Aorta (tissue), 5 donors: ENCODE results near the gene SENP5. TPM values are rescaled to one million over a fixed set of nuclear protein-coding genes. Genes with fewer than 3 reads are reported as not detected.

Experiments used
- ATAC-seq: fragments of 200-7000 bp; cut with Tn5 transposase; one replicate; pipeline ENCODE4 v1.9.1; 2022; ENCODE audit warnings: moderate library complexity; ENCODE audit not compliant: low FRiP score
- DNase-seq, 2 donors: peaks; one replicate each; pipeline ENCODE4 v3.0.0-alpha.2; 2020
- H3K27ac ChIP-seq, 2 donors: one replicate each; pipeline ENCODE4 v1.5.1; 2013; ENCODE audit warnings: low read length in 2 of 2, mild to moderate bottlenecking in 2 of 2, moderate library complexity in 2 of 2, control low read depth in 1 of 2, inconsistent platforms in 1 of 2, low read depth in 1 of 2
- H3K27me3 ChIP-seq, 2 donors: one replicate each; pipeline ENCODE4 v1.6.1; 2013; ENCODE audit warnings: control low read depth in 1 of 2, low read length in 1 of 2, mild to moderate bottlenecking in 1 of 2, moderate library complexity in 1 of 2; ENCODE audit not compliant: insufficient read depth in 2 of 2, control insufficient read depth in 1 of 2
- H3K36me3 ChIP-seq, 2 donors: one replicate each; pipeline ENCODE4 v1.6.1; 2013; ENCODE audit warnings: control low read depth in 1 of 2, low read length in 1 of 2, mild to moderate bottlenecking in 1 of 2; ENCODE audit not compliant: insufficient read depth in 2 of 2, control insufficient read depth in 1 of 2
- H3K4me1 ChIP-seq, 2 donors: one replicate each; pipeline ENCODE4 v1.6.1; 2013; ENCODE audit warnings: low read length in 2 of 2, control low read depth in 1 of 2, mild to moderate bottlenecking in 1 of 2, moderate library complexity in 1 of 2; ENCODE audit not compliant: insufficient read depth in 2 of 2, control insufficient read depth in 1 of 2
- H3K4me3 ChIP-seq, 2 donors: one replicate each; pipeline ENCODE4 v1.5.1; 2013; ENCODE audit warnings: low read length in 2 of 2, control low read depth in 1 of 2, mild to moderate bottlenecking in 1 of 2
- H3K9me3 ChIP-seq: one replicate; pipeline ENCODE4 v1.6.1; 2013; ENCODE audit warnings: mild to moderate bottlenecking, low read length; ENCODE audit not compliant: control insufficient read depth
- WGBS, 2 donors: extraction: QIAGEN DNeasy Blood & Tissue Kit; methylation state at CpG; one replicate each; pipeline ENCODE4 v1.1.7; 2013; 5-methylcytosine and 5-hydroxymethylcytosine counted together
- intact Hi-C, 2 donors: fragments of 100-400 bp; cut with DNase I; formaldehyde crosslinking; loops; one replicate each; pipeline versions ENCODE4 v1.14.2 to v1.15.0; 2022
- polyA plus RNA-seq, 2 donors: library from polyadenylated mRNA; stranded (reverse); fragments of 200-250 nt; gene quantifications; one replicate each; pipeline ENCODE4 v1.2.3, GENCODE V29; 2013
- total RNA-seq, 2 donors: library from RNA; stranded (reverse); fragmentation: NEBNext Ultra II Directional; extraction: Animal tissue kit (Norgen Biotek cat#: 25700); gene quantifications; one replicate each; pipeline ENCODE4 v1.2.1, GENCODE V29; 2021
- donor health status: healthy with polysubstance abuse.
- donor health status: Bipolar disorder and iron deficiency.
- donor health status: DM: no; HTN: no; CAD: no.
- donor health status: DM: no; HTN: no; CAD: no.
- donor health status: DM: yes; HTN: yes; CAD: no.

The SENP5 gene
- total and polyA plus RNA-seq, 4 donors: 4.9 to 42.8 (median 26.5) TPM

GRCh38 chr3:196967412-196968232 is 99.9 kb downstream of the SENP5 start:
- no peak for ATAC-seq
- Histone ChIP-seq H3K9me3 (no peaks in the 10 kb centered on the region), H3K27ac (no peak overlapping the region), H3K4me1 (no peaks in the 10 kb centered on the region), H3K27me3 (no peaks in the 10 kb centered on the region), H3K4me3 (peak overlapping the region in 1 of 2 donors; percentile 92), H3K36me3 (no peaks in the 10 kb centered on the region)
- DNase-seq: no peak
- WGBS, 2 donors: 76 to 77% methylated on average over 35 of the region's 35 CpGs
- intact Hi-C loops: loop anchor here in 1 of 2 donors (2.0 kb wide), 1 partner anchor 129 kb away; no protein-coding TSS in a partner anchor

DNA sequence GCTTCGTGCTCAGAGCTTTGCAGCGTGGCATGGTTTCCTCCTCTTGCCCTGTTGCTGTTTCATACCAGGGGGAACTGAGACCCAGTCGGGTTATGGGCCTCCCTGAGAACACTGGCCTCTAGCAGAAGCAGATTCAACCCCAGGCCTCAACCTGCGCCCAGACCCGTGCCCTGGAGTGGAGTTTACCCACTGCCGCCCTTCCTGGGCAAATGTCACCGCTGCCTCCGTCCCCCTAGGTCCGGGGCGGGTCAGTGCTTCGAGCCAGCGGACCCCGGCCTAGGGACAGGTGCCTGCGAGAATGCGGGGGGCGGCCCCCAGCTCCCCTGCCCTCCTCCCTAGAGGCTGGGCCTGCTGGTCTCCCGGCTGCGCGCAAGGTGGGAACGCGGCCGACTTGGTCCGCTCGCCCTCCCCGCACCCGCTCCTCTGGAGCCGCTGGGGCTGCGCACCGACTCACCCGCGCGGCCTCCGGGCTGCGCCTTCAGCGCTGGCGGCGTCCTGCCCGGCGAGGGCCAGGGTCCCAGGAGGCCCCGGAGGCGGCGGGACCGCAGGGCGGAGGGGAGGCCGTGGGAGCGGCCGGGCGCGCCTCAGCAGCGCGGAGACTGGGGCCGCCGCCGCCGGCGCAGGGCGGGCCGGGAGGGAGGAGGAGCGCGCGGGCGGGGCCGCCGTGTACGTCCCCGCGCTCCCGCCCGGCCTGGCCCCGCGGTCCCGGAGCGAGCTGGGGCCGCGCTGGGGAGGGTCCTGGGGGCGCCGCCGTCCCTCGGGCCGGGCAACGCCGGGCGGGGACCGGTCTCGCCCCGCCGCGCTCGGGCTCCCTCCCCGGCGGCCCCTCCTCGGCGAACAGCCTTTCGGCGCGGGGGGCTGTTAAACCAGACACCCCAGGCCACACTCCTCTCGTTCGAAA is 100.8 kb downstream of the SENP5 start, which contains the start of gene PIGZ:
PIGZ (minus strand) TSS at position 601 of the 901 bp plus-strand sequence. CDS start 16,802 bp downstream, outside the sequence.
- no peak within 1 kb of the TSS for H3K27ac ChIP-seq
- intact Hi-C loops: loop anchor here in 1 of 2 donors (2.0 kb wide), 1 partner anchor 130 kb away; no protein-coding TSS in a partner anchor
- ATAC-seq (peak; percentile 71), DNase-seq (no peak)
- H3K36me3 ChIP-seq: no peaks in the 10 kb centered on the region
- H3K27me3 ChIP-seq: no peaks in the 10 kb centered on the region
- H3K4me3 ChIP-seq: peak within 1 kb of the TSS; percentile 78 to 92
- H3K9me3 ChIP-seq: no peaks in the 10 kb centered on the region
- no peaks in the 10 kb centered on the region for H3K4me1 ChIP-seq
- 2% methylated on average over 48 to 98 of the region's 98 CpGs for WGBS, 2 donors

DNA sequence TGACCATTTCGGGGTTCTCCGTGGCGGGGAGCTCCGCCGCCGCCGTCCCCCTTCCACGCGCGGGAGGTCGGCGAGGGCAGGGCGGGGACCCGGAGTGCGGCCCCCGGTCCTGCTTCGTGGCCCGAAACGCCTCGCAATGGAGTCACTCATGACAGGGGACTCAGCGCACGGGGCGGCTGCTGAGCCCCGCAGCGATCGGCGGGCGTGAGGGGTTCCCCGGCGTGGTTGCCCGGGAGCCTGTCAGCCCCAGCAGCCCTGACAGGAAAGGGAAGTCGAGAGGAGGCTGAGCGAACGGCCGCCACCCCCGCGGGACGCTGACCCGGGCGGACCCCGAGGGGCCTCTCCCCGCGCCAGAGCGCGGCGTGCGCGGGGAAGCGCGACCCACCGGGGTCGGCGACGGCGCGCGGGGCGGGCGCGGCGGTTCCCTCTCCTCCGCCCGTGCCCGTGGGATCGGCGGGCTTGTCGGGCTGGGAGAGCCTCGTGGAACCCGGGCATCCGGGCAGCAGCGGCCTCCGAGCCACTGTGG is 101.5 kb downstream of the SENP5 start:
- H3K4me3 ChIP-seq: peak overlapping the region; percentile 78 to 92
- no peaks in the 10 kb centered on the region for H3K9me3 ChIP-seq
- H3K4me1 ChIP-seq: no peaks in the 10 kb centered on the region
- DNase-seq (no peak), ATAC-seq (peak; percentile 34)
- no peak overlapping the region for H3K27ac ChIP-seq
- no peaks in the 10 kb centered on the region for H3K36me3 ChIP-seq
- H3K27me3 ChIP-seq: no peaks in the 10 kb centered on the region
- intact Hi-C loops: loop anchor here in 1 of 2 donors (2.0 kb wide), 1 partner anchor 130 kb away; no protein-coding TSS in a partner anchor
- WGBS, 2 donors: 0% methylated on average over 25 to 72 of the region's 72 CpGs

GRCh38 chr3:196969660-196970546 is 102.2 kb downstream of the SENP5 start:
- Histone ChIP-seq H3K4me1 (no peaks in the 10 kb centered on the region), H3K36me3 (no peaks in the 10 kb centered on the region), H3K9me3 (no peaks in the 10 kb centered on the region), H3K4me3 (peak overlapping the region; percentile 78 to 92), H3K27ac (no peak overlapping the region), H3K27me3 (no peaks in the 10 kb centered on the region)
- DNase-seq (peak; percentile 74 to 92), ATAC-seq (peak; percentile 87)
- 10 to 19% methylated on average over 51 to 100 of the region's 100 CpGs for WGBS, 2 donors
- intact Hi-C loops: loop anchor here in 1 of 2 donors (2.0 kb wide), 1 partner anchor 131 kb away; no protein-coding TSS in a partner anchor

DNA sequence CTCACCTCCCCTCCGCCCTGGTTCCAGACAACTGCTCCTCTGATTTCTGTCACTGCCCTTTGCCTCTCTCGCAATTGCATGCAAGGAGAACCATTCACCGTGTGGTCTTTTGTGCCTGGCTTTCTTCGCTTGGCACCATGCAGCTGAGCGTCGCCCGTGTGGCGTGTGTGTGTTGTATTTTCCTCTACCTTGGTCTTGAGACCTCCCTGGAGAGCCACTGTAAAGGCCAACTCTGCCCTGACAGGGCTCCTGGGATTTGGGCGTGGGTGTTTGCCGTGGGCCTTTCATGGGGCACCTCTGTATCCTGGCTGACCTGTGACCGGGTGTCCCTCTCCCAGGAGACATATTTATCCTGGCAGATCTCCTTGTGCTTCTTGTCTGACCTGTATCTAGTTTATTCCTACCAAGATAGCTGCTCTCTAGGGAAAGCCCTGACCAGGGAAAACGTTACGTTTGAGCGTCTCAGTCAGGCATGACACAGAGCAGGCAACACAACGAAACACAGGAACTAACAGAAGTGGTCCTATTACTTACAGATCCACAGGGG is 102.9 kb downstream of the SENP5 start:
- ATAC-seq (no peak), DNase-seq (no peak)
- intact Hi-C loops: no loop called here
- Histone ChIP-seq H3K27ac (no peak overlapping the region), H3K36me3 (no peaks in the 10 kb centered on the region), H3K27me3 (no peaks in the 10 kb centered on the region), H3K9me3 (no peaks in the 10 kb centered on the region), H3K4me3 (no peak overlapping the region), H3K4me1 (no peaks in the 10 kb centered on the region)
- WGBS, 2 donors: 86 to 87% methylated on average over 15 of the region's 15 CpGs

- no peaks in the 10 kb centered on the region for H3K27me3 ChIP-seq
- H3K36me3 ChIP-seq: no peaks in the 10 kb centered on the region
- H3K27ac ChIP-seq: no peak overlapping the region
- H3K4me3 ChIP-seq: no peak overlapping the region
- H3K9me3 ChIP-seq: no peaks in the 10 kb centered on the region
- DNase-seq (no peak), ATAC-seq (no peak)
- 68 to 79% methylated on average over 7 of the region's 7 CpGs for WGBS, 2 donors
- H3K4me1 ChIP-seq: no peaks in the 10 kb centered on the region
- intact Hi-C loops: no loop called here
Observed at GRCh38 chr3:196971094-196971698, 103.5 kb downstream of the SENP5 start.

DNA sequence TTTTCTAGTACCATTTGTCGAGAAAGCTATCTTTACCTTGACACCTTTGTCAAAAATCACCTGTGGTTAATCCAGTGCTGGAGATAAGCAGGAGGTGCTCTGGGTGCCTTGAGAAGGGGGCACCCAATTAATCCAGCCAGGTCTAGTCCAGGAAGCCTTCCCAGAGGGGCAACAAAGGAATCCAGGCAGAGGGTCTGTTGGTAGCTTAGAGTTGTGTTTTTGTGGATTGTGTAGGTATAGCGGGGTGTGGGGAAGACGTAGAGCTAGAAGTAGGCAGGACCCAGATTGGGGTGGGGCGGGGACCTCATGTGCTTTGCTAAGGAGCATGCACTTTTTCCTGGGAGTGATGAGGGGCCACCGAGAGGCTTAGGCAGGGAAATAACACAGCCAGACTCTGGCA is 106.9 kb downstream of the SENP5 start:
- no peak for DNase-seq
- H3K4me1 ChIP-seq: no peaks in the 10 kb centered on the region
- H3K36me3 ChIP-seq: no peaks in the 10 kb centered on the region
- no peaks in the 10 kb centered on the region for H3K27me3 ChIP-seq
- ATAC-seq: no peak
- no peaks in the 10 kb centered on the region for H3K9me3 ChIP-seq
- no peak overlapping the region for H3K4me3 ChIP-seq
- H3K27ac ChIP-seq: no peak overlapping the region
- WGBS, 2 donors: 84 to 86% methylated on average over 5 of the region's 5 CpGs
- intact Hi-C loops: no loop called here
